ENCODE data around the gene C13orf46. TPM values are rescaled to one million over a fixed set of nuclear protein-coding genes. Genes with fewer than 3 reads are reported as not detected.

C13orf46 gene
- total RNA-seq, 2 experiments from 2014 or later, result 0.21 TPM; not detected in 1

DNA sequence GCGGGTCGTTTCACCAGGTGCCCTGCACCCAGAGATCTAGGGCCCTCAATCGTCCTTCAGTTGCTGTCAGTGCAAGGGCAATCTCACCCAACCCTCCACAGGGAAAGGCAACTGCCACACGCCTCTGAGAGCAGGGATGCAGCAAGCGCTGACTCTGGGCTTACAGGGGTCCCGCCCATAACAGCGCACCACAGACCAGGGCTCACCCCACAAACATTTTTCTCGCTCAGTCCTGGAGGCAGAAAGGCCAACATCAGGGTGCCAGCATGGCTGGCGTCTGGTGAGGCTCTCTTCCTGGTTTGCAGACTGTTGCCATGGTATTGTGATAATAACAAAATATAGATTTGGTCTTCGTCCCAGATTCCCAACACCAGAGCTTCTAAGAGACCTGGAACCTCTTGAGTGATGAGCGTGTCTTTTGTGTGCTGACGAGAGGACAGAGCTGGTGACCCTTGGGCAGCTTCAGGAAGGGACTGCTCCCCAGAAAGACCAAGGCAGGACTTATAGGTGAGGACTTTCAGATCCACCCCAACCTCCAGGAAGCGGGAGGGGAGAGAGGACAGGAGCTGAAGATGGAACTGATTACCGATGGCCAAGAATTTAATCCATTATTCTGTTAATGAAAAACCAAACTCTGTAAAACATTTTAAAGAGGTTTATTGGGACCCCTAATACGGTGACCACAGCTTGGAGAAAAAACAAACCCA, 51.3 kb downstream of the C13orf46 start:
- H3K79me2 ChIP-seq (ENCODE audit: insufficient read depth, low read depth, low read length), result no peaks in the 10 kb centered on the region
- H3K9me2 ChIP-seq (ENCODE audit: insufficient read depth, low read length), result no peaks in the 10 kb centered on the region
- no peak overlapping the region for H2AFZ ChIP-seq (ENCODE audit: low read length)
- intact Hi-C loops (cut with micrococcal nuclease; ENCODE audit: unreplicated experiment), result no loop called here
- DNase-seq (ENCODE audit: low spot score), result no peak
- H3K4me2 ChIP-seq (ENCODE audit: low read length), result no peak overlapping the region
- no peak overlapping the region for H3K27ac ChIP-seq (ENCODE audit: low read depth, low read length, poor library complexity, severe bottlenecking)
- H3K4me3 ChIP-seq (ENCODE audit: low read depth, low read length, poor library complexity, severe bottlenecking), result no peak overlapping the region
- H4K20me1 ChIP-seq (ENCODE audit: insufficient read depth, low read length), result no peaks in the 10 kb centered on the region
- ChIA-PET CTCF (ENCODE audit: unreplicated experiment) (no interaction called here), POLR2A (no interaction called here)
- BruUV-seq (replicated peaks), result no TSS peak
- no peaks in the 10 kb centered on the region for H3K4me1 ChIP-seq (ENCODE audit: insufficient read depth, low read length, poor library complexity, severe bottlenecking)
- H3K9me3 ChIP-seq (ENCODE audit: low read length), result no peaks in the 10 kb centered on the region
- no peaks in the 10 kb centered on the region for H3K36me3 ChIP-seq (ENCODE audit: insufficient read depth, low read length)
- TF ChIP-seq, protein P1, sequence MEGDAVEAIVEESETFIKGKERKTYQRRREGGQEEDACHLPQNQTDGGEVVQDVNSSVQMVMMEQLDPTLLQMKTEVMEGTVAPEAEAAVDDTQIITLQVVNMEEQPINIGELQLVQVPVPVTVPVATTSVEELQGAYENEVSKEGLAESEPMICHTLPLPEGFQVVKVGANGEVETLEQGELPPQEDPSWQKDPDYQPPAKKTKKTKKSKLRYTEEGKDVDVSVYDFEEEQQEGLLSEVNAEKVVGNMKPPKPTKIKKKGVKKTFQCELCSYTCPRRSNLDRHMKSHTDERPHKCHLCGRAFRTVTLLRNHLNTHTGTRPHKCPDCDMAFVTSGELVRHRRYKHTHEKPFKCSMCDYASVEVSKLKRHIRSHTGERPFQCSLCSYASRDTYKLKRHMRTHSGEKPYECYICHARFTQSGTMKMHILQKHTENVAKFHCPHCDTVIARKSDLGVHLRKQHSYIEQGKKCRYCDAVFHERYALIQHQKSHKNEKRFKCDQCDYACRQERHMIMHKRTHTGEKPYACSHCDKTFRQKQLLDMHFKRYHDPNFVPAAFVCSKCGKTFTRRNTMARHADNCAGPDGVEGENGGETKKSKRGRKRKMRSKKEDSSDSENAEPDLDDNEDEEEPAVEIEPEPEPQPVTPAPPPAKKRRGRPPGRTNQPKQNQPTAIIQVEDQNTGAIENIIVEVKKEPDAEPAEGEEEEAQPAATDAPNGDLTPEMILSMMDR (conservative IDR thresholded peaks at IDR 0.05; ENCODE audit: low read length), result no peak
- no peak for TF ChIP-seq EZH2phosphoT487 (IDR thresholded peaks at IDR 0.05; ENCODE audit: borderline replicate concordance, low read depth, low read length)

DNA sequence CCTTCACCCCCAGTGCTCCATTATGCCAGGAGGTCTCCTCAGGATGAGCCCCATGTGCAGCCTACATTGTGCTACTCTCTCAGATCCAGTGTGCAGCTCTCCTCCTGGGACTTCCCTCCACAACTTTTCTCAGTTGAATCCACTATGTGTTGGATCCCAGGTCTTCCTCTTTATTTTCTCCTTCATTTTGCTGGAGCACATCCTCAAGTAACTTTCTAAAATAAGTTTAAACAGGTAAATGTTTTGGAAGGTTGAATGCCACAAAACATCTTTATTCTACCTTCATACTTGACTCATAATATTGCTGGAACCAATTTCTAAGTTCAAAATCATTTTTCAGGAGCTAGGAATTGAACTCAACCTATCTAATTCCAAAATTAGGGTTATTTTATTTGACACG, 52.1 kb downstream of the C13orf46 start:
- intact Hi-C loops (cut with micrococcal nuclease; ENCODE audit: unreplicated experiment), result no loop called here
- Histone ChIP-seq H3K4me3 (ENCODE audit: low read depth, low read length, poor library complexity, severe bottlenecking) (no peak overlapping the region), H3K36me3 (ENCODE audit: insufficient read depth, low read length) (no peaks in the 10 kb centered on the region), H3K9me2 (ENCODE audit: insufficient read depth, low read length) (no peaks in the 10 kb centered on the region), H3K9me3 (ENCODE audit: low read length) (no peaks in the 10 kb centered on the region), H3K4me2 (ENCODE audit: low read length) (no peak overlapping the region), H3K4me1 (ENCODE audit: insufficient read depth, low read length, poor library complexity, severe bottlenecking) (no peaks in the 10 kb centered on the region), H3K27ac (ENCODE audit: low read depth, low read length, poor library complexity, severe bottlenecking) (no peak overlapping the region), H2AFZ (ENCODE audit: low read length) (no peak overlapping the region), H3K79me2 (ENCODE audit: insufficient read depth, low read depth, low read length) (no peaks in the 10 kb centered on the region), H4K20me1 (ENCODE audit: insufficient read depth, low read length) (no peaks in the 10 kb centered on the region)
- ChIA-PET POLR2A (no interaction called here), CTCF (ENCODE audit: unreplicated experiment) (no interaction called here)
- BruUV-seq (replicated peaks), result no TSS peak
- no peak for DNase-seq (ENCODE audit: low spot score)
- no peak for TF ChIP-seq EZH2phosphoT487 (IDR thresholded peaks at IDR 0.05; ENCODE audit: borderline replicate concordance, low read depth, low read length)
- TF ChIP-seq, protein P1 (conservative IDR thresholded peaks at IDR 0.05; ENCODE audit: low read length), result no peak

GRCh38 chr13:113920606-113921286, 53.1 kb downstream of the C13orf46 start:
- BruUV-seq (replicated peaks), result no TSS peak
- Histone ChIP-seq H3K4me1 (ENCODE audit: insufficient read depth, low read length, poor library complexity, severe bottlenecking) (no peaks in the 10 kb centered on the region), H3K9me2 (ENCODE audit: insufficient read depth, low read length) (no peaks in the 10 kb centered on the region), H3K9me3 (ENCODE audit: low read length) (no peaks in the 10 kb centered on the region), H3K27ac (ENCODE audit: low read depth, low read length, poor library complexity, severe bottlenecking) (no peak overlapping the region), H3K79me2 (ENCODE audit: insufficient read depth, low read depth, low read length) (no peaks in the 10 kb centered on the region), H3K36me3 (ENCODE audit: insufficient read depth, low read length) (no peaks in the 10 kb centered on the region), H3K4me2 (ENCODE audit: low read length) (no peak overlapping the region), H4K20me1 (ENCODE audit: insufficient read depth, low read length) (no peaks in the 10 kb centered on the region), H3K4me3 (ENCODE audit: low read depth, low read length, poor library complexity, severe bottlenecking) (no peak overlapping the region), H2AFZ (ENCODE audit: low read length) (no peak overlapping the region)
- CTCF ChIA-PET (ENCODE audit: unreplicated experiment), result no interaction called here
- intact Hi-C loops (cut with micrococcal nuclease; ENCODE audit: unreplicated experiment), result no loop called here
- TF ChIP-seq, protein P1 (conservative IDR thresholded peaks at IDR 0.05; ENCODE audit: low read length), result no peak
- TF ChIP-seq EZH2phosphoT487 (IDR thresholded peaks at IDR 0.05; ENCODE audit: borderline replicate concordance, low read depth, low read length), result no peak
- DNase-seq (ENCODE audit: low spot score), result no peak
- POLR2A ChIA-PET, result no interaction called here

All from OCI-LY7 (cell line).